Right atrium auricular region (tissue), 2 donors: ENCODE data around the gene SPIRE1. TPM values are rescaled to one million over a fixed set of nuclear protein-coding genes. Genes with fewer than 3 reads are reported as not detected.
"Not testable (repeated sequence)": the region's sequence is repeated elsewhere in the genome, so short reads cannot be mapped to it uniquely, and the experiment has no call there.

Experiments
- DNase-seq: peaks from one replicate; pipeline ENCODE4 v3.0.0-alpha.2; 2019; ENCODE audit warnings: low spot score
- H3K27ac ChIP-seq, 2 donors: fragments of 200-600 bp; sonication (generic); 1 replicate in 1 of 2; 2 replicates in 1 of 2; pipeline ENCODE4 v1.5.1; 2016 to 2019
- H3K27me3 ChIP-seq, 2 donors: fragments of 200-600 bp; sonication (generic); one replicate each; pipeline versions ENCODE4 v1.5.1 to v1.6.0; 2017 to 2019
- H3K36me3 ChIP-seq: fragments of 200-600 bp; sonication (generic); one replicate; pipeline ENCODE4 v1.5.1; 2016
- H3K4me1 ChIP-seq, 2 donors: fragments of 200-600 bp; sonication (generic); one replicate each; pipeline versions ENCODE4 v1.5.1 to v1.6.0; 2017 to 2019
- H3K4me3 ChIP-seq, 2 donors: fragments of 200-600 bp; sonication (generic); 1 replicate in 1 of 2; 2 replicates in 1 of 2; pipeline ENCODE4 v1.5.1; 2017 to 2019; ENCODE audit warnings: mild to moderate bottlenecking in 1 of 2, moderate library complexity in 1 of 2
- H3K9me3 ChIP-seq, 2 donors: fragments of 200-600 bp; sonication (generic); one replicate each; pipeline ENCODE4 v1.5.1; 2019
- CTCF ChIP-seq, 2 donors: fragments of 200-600 bp; sonication (generic); IDR thresholded peaks; one replicate each; pipeline ENCODE4 v1.5.1; 2019; ENCODE audit warnings: antibody characterized with exemption in 2 of 2
- total RNA-seq, 2 donors: library from RNA; depleted of rRNA; stranded (reverse); fragments of >200 nt; gene quantifications; one replicate each; pipeline ENCODE4 v1.1.0, GENCODE V29; 2016

Gene SPIRE1
- total RNA-seq, 2 donors from 2014 or later: 34.7 to 42.9 TPM

- no peak overlapping the region for H3K27ac ChIP-seq
- no peaks in the 10 kb centered on the region for H3K27me3 ChIP-seq
- TF ChIP-seq CTCF (IDR thresholded peaks at IDR 0.05): no peak
- H3K4me3 ChIP-seq: no peak overlapping the region
- no peaks in the 10 kb centered on the region for H3K4me1 ChIP-seq
- DNase-seq: no peak
- H3K9me3 ChIP-seq: no peaks in the 10 kb centered on the region
- no peaks in the 10 kb centered on the region for H3K36me3 ChIP-seq
Observed at GRCh38 chr18:12628706-12629702, 28.9 kb downstream of the SPIRE1 start.

- H3K36me3 ChIP-seq, DNase-seq, H3K27ac ChIP-seq, H3K27me3 ChIP-seq, H3K4me1 ChIP-seq, H3K4me3 ChIP-seq, H3K9me3 ChIP-seq: not testable (repeated sequence)
Observed at GRCh38 chr18:12627199-12627598, 30.7 kb downstream of the SPIRE1 start.

- no peaks in the 10 kb centered on the region for H3K9me3 ChIP-seq
- H3K27ac ChIP-seq: no peak overlapping the region
- H3K27me3 ChIP-seq: no peaks in the 10 kb centered on the region
- H3K4me3 ChIP-seq: no peak overlapping the region
- H3K36me3 ChIP-seq: no peaks in the 10 kb centered on the region
- H3K4me1 ChIP-seq: no peaks in the 10 kb centered on the region
- no peak for TF ChIP-seq CTCF (IDR thresholded peaks at IDR 0.05)
- DNase-seq: no peak
Observed at GRCh38 chr18:12625241-12625640, 32.7 kb downstream of the SPIRE1 start.

GRCh38 chr18:12621742-12622306 is 36.1 kb downstream of the SPIRE1 start:
- DNase-seq: no peak
- Histone ChIP-seq H3K4me1 (no peaks in the 10 kb centered on the region), H3K4me3 (no peak overlapping the region), H3K9me3 (no peaks in the 10 kb centered on the region), H3K36me3 (no peaks in the 10 kb centered on the region), H3K27me3 (no peaks in the 10 kb centered on the region), H3K27ac (no peak overlapping the region)
- no peak for TF ChIP-seq CTCF (IDR thresholded peaks at IDR 0.05)

GRCh38 chr18:12615748-12616147 is 42.2 kb downstream of the SPIRE1 start:
- Histone ChIP-seq H3K9me3 (no peaks in the 10 kb centered on the region), H3K27me3 (no peaks in the 10 kb centered on the region), H3K27ac (no peak overlapping the region), H3K4me3 (no peak overlapping the region), H3K4me1 (peaks cover 0 to under 1% of the 10 kb centered on the region in 2 donors), H3K36me3 (no peaks in the 10 kb centered on the region)
- no peak for TF ChIP-seq CTCF (IDR thresholded peaks at IDR 0.05)
- DNase-seq: no peak

- no peak for TF ChIP-seq CTCF (IDR thresholded peaks at IDR 0.05)
Observed at GRCh38 chr18:12608301-12608700, 49.6 kb downstream of the SPIRE1 start.

More at GRCh38 chr18:12608301-12608700, 49.6 kb downstream of the SPIRE1 start:
- Histone ChIP-seq H3K27me3 (no peaks in the 10 kb centered on the region), H3K9me3 (no peaks in the 10 kb centered on the region), H3K27ac (no peak overlapping the region), H3K4me1 (peaks cover 0 to 8% of the 10 kb centered on the region in 2 donors), H3K4me3 (no peak overlapping the region), H3K36me3 (no peaks in the 10 kb centered on the region)
- DNase-seq: no peak
